GM18858 (cell line): Measurements from ENCODE around the gene NRXN3.

Experiments used
- ATAC-seq: cut with Tn5 transposase; IDR thresholded peaks from one replicate; pipeline ENCODE4 v1.9.1; 2021; ENCODE audit not compliant: unreplicated experiment

NRXN3 gene

DNA sequence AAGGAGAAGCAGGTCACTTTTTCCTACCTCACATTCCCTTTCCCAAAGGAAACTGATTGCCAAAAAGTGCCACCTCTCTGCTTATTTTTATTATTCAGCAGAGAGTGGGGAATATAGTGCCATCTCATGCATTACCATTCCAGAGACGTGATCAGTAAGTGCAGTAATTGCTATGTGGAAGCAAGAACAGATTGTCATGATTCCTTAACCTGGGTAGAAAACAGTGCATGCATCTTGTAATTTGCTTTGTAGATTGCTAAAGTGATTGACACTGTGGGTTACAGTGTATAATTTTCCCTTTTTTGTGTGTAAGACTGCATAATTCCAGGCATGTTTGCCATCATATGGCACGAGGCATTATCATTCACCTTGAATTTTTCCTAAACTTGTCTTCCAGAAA, 1708.6 kb downstream of the NRXN3 start:
- ATAC-seq = no peak

DNA sequence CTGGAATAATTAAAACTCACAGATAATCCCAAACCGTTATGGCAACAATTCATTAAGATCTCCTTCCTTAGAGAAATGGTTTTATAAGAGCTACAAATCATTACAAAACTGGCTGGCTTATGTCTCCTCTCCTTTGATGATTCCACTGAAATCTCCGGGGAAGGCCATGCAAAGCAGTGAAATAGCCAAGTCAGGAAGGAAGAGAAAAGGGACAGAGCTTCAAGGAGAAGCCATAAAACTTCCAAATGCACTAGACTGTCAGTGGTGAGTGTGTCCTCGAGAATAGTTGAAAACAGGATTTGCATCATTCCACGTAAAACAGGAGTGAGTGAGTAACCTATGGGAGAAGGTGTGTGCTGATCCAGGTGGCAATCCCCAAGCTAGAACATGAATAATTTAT, 1711.1 kb downstream of the NRXN3 start:
- no peak for ATAC-seq

DNA sequence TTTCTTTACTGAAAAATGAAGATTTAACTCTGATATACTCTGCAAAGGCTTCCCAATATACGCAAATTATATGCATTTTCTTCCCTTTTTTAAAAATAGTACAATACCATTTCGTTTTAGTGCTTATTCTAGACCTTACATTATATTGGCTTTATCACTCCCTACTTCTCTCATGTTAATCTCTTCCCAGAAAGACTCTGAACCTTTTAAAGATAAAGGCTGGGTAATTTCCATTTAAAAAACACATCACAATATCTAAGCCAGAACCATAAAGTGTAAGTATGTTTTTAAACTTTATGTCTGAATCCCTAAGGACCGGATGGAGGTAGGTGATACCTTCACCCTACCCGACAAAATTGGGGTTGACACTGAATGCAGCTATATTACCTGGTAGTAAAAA, 1720.4 kb downstream of the NRXN3 start:
- no peak for ATAC-seq

DNA sequence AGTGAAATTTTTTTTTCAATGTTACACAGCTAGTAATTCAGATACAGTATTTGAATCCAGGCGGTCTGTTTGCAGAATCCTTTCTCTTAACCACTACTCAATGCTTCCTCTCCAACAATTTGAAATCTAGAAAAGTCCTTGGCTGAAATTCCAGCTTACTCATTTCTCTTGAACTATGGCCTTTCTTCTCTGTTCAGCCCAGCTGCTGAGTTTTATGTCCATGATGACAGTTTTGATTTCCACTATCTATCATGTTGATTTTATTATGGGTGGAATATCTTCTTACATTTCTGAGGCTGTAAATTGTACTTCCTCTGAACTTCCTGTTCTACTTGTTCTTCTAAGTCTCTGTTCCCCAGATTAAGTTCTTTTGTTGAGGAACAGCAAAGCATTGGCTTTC, 1725.8 kb downstream of the NRXN3 start:
- no peak for ATAC-seq

DNA sequence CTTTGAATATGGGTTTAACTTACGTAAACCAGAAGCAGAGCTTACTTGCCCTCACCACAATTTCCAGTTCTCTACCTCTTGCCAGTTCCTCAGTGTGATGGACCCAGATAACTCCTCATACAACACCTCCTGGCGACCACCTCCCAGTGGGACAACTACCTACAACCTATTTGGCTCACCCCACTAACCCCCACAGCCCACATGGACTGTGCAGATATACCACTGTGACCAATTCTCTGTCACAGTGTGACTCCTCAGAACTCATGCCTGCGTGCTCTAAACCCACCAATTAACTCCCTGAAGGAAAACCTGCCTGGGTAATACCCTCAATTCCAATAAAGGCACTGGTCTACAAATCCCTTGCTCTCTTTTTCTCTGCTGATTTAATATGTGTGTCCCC, 1729.4 kb downstream of the NRXN3 start:
- ATAC-seq = no peak

DNA sequence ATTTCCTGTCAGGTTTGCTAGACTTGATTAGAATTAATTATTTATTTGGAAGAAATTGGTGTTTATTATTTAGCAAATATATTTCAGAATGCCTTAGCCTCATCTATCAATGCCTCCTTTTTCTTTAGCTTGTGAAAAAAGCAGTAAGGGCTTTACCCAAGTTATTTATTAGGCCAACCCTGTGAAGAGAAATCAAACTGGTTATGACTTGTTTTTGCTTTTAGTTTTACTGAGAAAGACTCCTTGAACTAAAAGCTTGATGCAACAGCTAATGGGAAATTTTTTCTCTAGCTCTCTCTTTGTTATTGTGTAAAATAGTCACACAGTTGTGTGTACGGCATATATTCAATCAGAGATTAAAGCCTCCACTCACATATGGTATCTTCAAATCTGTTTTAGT, 1734.3 kb downstream of the NRXN3 start:
- ATAC-seq = no peak

DNA sequence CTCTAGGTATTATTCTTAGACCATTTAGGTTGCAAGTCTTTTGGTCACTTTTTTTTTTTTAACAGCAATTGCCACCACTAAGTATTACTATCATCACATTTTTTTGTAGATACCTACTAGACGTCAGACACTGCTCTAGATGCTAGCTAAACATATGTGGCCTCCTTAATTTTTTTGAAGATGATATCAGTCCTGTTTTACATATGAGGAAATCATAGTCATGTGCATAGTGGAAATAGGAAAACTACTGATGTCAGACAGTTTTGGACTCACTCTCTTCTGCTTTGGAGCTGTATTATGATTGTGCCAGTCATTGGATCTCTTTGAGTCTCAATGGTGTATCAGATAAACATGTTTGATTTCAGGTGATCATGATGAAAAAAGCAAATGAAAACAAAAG, 1736.8 kb downstream of the NRXN3 start:
- no peak for ATAC-seq

DNA sequence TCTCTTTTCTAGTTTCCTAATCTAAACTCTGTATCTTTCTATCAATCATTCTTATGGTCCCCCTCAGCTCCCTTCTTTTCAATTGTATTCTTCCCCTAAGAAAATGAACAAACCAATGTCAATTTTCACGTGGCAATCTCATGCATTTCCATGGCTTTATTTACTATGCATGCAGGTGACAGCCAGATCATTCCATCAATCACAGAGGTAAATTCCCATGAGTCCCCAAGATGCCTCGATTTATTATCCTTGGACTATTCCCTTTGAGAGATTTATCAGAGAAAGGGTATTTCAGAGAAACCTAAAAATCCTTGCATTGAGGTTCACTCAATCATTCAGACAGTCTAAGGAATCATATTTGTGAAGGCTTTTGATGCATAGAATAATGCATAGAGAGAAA, 1739.9 kb downstream of the NRXN3 start:
- ATAC-seq = no peak

DNA sequence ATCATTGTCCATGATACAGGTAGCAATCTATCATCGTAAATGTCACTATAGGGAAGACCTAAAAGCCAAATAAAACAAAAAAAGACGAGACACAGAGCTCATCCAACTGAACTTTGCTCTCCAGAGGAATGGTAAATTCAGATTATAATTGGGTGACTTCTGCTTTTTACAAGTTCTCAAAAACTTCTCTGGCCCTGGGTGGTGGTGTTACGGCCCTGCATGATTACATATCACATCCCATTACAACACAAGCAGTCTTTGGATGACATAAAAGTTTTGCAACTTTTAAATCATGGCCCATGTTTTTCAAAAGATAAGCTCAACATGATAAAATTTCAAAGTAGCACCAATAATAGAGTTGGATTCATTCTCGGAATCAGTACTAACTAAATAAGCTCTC, 1741.6 kb downstream of the NRXN3 start:
- no peak for ATAC-seq

DNA sequence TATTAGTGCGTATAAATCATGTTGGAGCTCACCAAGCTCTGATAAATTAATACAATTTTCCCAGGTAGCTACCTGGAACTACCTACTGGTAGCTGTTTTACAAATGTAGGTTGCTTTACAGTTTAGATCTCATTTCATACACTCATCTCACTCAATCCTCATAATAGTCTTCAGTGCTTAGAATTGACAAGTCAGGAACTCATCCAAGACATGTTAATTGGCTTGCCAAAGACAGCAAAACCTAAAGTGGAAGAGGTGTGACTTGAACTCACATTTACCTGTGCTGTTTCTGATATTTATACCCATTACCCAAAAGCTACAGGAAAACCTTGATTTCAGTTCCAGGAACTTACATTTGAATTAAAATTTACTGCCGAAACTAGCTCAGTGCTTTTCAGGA, 1744.4 kb downstream of the NRXN3 start:
- ATAC-seq = no peak

DNA sequence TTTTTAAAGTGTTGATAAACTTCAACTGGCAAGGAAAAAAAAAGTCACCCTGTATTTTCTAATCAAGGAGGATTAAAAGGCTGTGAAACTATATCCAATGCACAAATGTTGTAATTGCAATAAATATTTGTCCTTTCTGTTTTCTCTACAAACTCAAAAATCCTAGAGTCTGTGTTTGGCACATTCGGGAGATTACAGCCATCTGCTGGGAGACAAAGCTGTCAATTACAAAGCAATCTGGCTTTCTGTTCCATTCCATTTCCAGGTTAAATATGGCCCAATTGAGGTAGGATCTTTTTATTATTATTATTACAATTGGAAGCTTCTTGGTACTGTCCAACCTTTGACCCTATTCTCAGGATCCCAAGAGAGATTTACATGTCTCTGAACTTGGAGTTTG, 1745.2 kb downstream of the NRXN3 start:
- no peak for ATAC-seq

DNA sequence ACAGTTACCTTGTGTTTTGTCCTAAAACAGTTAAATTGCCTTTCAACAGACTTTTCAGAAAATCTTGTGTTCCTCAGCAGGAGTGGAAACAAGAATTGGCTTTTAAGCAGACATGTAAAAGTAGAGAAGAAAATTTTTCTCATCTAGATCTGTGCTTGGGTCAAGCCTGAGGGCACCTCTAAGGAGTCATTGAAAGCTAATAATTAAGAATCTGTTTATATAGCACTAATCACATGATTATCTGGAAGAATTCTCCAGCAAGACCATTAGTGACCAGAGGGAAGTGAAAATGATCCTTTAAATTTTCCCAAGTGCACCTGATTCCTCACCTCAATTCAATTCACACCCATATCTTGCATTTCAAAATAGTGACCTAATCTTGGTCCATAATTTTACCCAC, 1746.1 kb downstream of the NRXN3 start:
- ATAC-seq = no peak

DNA sequence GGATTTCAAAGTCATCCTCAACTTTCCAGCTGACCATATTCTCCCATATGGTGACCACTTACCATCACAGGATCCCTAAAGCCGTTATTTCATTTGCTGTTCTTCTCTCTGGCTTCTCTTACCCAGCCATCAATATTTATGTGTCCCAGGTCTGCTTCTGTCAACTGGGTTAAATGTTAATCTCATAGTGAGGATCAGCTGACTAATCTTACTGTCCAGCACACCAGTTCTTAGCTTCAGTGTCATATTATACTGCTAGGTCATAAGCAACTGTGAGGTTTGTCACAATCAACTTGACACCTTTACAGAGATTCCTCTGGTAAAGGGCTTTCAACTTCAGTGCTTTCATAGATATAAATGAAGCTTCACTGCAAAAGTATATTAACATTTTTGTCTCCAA, 1746.7 kb downstream of the NRXN3 start:
- no peak for ATAC-seq
